NCI-H2107 (cell line): ENCODE results near the gene DPP7.
A peak's percentile ranks its signal among the peaks of the same experiment; 100 is the strongest.

Source experiments
- DNase-seq: peaks from one replicate; lab custom pipeline; 2025; lab: John Stamatoyannopoulos, UW

DPP7 gene

DNA sequence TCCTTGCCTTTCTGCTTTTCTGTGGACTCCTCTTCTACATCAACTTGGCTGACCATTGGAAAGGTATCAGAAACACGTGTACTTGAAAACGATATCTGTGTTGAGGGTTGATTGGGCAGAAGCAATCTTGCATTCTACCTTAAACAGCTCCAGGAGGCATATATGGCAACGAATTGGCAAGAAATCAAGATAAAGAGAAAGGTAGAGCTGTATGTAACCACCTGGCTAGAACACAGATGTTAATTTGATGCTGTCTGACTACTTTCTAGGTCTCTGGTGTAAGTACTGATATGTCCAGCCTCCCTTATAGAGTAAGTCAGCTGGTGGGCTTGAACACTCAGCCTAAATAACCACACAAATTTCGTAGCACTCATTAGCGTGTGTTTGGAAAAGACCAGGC is 26.4 kb downstream of the DPP7 start:
- no peak for DNase-seq

GRCh38 chr9:137087409-137087925 is 27.1 kb downstream of the DPP7 start:
- DNase-seq: no peak

DNA sequence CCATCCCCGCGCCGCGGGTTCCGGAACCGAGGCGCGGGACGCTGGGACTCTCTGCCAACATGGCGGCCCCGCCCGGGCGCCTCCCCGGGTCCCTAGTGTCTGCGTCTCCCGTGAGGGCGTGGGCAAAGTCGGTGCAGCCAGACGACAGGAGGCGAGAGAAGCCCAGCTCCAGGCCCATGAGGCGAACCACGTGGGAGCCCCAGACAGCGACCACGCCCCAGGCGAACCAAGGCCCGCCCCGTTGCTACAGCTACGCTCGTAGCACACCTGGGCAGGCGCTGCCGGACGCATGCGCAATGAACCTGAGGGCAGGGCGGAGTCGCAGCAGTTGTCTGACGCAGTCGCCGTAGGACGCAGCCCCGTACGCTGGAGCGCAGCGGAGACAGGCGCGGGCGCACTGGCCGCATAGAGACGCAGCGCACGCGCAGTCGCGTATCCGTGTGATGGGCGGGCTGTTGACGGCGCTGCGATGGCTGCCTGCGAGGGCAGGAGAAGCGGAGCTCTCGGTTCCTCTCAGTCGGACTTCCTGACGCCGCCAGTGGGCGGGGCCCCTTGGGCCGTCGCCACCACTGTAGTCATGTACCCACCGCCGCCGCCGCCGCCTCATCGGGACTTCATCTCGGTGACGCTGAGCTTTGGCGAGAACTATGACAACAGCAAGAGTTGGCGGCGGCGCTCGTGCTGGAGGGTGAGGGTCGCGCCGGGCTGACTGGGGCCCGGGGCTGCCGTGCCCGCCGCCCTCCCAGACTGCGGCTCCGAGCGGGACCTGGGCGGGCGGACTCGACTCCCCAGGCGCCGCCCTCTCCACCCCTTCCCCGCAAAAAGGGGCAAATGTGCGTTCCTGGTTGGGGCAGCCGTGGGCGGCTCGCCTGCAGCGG is 27.8 kb downstream of the DPP7 start, which contains the start of gene MAN1B1:
TSS of gene MAN1B1 (plus strand) at position 455 of the 878 bp plus-strand sequence. CDS start at position 470, 15 bp downstream.
- peak; percentile 99 for DNase-seq

DNA sequence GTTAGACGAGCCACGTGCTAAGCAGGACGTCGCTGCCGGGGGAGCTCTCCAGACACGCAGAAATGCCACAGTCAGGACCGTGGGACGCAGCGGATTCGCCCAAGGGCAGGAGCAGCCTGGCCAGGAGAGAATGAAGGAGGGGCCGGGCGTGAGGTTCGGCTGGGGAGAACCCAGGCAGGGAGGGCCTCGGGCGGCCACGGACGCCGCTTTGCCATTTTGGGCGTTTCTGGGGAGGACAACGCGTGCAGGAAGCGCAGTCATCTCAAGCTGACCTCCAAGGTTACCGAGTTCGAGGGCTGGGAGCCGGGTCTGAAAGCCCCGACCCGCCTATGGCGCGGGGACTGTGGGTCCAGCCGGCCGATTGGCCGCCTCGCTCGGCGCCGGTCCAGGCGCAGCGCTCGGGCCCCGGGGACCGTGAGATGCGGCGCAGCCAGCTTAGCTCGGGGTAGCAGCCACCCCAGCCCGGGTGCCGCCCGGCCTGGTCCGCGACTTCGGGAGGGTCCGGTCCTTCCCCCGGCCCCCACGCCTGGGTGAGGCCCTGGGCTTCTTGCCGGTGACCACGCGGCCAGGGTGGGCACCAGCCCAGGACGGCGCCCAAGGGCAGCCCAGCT is 28.5 kb downstream of the DPP7 start:
- no peak for DNase-seq

DNA sequence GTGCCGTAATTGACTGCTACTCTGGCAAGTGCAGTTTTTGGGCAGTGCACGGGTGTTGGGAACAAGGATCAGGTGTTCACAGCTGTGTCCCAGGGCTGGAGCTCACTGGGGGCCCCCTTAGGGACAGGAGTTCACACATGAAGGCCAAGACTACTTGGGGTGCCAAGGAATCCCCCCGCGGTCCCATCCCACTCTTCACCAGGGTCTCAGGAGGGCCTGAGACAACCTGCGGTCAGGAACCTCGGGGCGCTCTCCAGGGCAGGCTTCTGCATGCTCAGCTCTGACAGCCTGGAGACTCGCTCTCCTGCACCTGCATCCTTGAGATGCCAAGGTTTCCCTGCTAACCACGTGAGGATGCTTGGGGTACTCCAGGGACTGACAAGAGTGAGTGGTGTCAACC is 30.0 kb downstream of the DPP7 start:
- DNase-seq: no peak

GRCh38 chr9:137083394-137084004 is 31.0 kb downstream of the DPP7 start:
- DNase-seq: no peak

DNA sequence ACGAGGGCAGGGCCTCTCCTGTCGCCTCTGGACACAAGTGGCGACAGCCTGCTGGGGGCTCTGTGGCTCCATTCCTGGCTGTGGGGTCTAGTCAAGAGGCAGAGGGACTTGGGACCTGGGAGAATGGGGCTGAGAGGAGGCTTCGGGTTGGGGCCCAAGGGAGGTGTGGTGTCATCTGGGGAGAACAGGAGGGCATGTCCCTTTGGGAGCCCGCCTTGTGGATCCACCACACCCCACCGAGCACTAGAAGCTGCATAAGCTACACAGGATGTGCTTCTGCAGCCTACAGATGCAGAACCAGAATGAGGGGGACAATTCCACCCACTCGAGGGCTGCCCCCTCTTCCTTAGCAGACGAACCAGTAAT is 31.6 kb downstream of the DPP7 start:
- no peak for DNase-seq

DNA sequence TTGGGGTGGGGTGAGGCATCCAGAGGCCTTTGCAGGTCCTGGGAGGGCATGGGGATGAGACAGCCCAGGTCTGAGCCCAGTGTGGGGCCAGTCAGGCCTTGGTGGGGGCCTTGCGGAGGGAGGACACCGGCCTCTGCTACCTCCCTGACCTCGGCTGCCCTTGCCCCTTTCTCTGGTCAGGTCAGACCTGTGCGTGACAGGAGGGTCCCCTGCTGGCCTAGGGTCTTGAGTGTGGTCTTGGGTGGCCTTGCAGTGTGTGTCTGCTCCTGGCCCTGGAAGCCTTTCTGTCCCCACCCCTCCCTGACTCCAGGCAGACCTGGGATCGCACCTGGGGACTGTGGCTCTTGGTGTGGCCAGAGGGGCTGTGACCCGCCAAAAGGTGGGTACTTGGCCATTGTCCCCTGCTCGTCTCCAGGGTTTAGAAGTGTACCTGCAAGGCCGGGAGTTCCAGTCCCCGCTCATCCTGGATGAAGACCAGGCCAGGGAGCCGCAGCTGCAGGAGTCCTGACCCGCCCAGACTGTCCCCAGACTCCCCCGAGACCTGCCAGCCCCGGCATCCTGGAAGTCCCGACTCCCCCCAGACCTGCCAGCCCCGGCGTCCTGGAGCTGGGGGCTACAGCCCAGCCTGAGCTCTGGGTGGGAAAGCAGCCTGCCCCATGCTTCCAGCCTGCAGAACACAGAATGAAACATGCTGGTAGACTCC is 32.2 kb downstream of the DPP7 start:
- DNase-seq: no peak

DNA sequence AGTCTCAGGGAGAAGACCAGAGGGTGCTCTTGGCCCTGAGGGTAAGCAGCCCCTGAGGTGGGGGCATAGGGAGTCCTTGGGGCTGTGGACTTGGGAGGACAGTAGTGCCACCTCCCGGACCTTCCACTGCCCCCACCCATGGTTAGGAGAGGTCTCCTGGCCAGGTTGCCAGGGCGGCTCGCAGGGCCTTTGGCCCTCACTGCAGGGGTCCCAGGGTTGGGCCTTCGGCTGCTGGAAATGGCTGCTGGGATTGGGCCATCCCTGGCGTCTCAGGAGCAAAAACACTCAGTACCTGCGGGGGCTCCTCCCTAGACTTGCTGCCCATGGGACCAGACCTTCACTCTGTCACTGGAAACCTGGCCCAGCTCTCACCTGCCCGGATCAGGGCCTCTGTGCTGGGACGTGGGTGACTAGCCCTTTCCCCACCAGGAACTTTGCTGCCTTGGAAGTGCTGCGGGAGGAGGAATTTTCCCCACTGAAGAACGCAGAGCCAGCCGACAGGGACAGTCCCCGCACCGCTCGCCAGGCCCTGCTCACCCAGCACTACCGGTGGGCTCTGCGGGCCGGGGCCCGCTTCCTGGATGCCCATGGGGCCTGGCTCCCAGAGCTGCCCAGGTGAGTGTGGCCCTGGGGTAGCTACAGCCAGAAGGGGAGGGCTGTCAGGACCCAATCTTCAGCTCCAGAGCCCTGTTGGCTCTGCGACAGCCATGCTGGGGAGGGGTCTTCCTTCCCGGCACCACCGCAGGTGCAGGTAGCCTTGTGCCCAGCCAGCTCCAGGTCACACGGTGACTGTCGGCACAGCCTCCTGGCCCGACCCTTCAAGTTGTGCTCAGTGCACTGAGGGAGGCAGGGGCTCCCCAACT is 34.0 kb downstream of the DPP7 start:
- DNase-seq: no peak

DNA sequence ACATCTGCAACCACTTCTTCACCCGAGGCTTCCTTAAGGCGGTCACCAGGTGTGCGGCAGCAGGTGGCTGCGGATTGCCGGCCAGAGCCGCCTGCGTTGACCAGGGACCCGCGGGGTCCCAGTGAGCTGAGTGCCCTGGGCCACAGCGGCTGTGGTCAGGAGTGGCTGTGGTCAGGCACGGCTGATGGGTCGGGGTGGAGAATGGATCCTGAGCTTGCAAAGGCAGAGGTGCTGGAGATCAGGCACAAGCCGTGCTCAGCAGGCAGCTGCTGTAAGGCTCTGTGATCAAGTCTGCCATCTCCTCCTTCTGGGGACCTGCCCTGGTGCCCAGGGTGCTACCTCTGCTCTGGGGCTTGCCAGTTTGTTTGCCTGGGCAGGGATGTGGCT is 35.1 kb downstream of the DPP7 start:
- DNase-seq: no peak

DNA sequence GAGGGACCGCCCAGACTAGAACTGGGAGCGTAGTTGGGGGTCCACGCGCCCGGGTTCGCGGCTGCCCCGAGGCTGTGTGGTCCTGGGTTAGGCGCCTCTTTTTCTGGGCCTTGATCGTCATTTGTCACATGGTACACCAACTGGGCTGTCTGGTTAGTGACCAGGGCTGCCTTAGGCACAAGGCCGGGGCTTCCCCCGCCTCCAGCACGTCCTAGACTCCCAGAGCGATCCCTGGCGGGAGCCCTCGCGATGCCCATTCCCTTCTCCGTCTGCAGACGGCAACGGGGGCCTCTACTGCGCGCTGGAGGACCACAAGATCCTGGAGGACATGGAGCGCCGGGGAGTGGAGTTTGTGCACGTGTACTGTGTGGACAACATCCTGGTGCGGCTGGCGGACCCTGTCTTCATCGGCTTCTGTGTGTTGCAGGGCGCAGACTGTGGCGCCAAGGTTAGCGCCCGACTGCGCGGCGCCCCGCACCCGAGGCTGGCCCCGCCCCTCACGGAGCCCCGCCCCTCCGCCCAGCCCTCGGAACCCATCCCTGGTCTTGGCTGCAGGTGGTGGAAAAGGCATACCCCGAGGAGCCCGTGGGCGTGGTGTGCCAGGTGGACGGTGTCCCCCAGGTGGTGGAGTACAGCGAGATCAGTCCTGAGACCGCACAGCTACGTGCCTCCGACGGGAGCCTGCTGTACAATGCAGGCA is 35.7 kb downstream of the DPP7 start:
- no peak for DNase-seq

DNA sequence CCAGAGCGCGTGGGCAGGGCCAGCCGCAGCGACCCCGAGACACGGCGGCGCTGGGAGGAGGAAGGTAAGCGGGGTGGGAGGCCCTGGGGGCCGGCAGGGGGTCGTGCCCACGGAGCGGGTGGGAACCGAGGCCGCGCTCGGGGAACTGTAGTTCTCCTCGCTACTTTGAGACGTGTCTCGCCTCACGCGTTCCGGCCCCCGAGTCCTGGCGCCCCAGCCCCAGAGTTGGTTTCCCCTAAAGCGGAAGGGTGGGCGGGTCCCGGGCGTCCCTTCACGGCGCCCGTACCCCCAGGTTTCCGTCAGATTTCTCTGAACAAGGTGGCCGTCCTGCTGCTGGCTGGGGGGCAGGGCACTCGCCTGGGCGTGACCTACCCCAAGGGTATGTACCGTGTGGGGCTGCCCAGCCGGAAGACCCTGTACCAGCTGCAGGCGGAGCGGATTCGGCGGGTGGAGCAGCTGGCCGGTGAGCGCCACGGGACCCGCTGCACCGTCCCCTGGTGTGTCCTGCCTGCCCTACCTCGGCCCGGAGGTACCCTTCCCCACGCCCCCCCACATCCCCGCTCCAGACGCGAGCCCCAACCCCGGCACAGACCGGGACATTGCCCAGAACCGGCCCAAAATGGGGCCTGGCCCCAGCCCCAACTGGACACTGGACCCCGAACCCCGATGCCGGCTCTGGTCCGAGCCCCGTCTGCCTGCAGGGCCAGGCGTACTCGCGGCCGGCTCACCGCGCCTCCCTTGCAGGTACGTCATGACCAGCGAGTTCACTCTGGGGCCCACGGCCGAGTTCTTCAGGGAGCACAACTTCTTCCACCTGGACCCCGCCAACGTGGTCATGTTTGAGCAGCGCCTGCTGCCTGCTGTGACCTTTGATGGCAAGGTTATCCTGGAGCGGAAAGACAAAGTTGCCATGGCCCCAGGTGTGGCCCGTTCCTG is 36.5 kb downstream of the DPP7 start:
- DNase-seq: no peak

DNA sequence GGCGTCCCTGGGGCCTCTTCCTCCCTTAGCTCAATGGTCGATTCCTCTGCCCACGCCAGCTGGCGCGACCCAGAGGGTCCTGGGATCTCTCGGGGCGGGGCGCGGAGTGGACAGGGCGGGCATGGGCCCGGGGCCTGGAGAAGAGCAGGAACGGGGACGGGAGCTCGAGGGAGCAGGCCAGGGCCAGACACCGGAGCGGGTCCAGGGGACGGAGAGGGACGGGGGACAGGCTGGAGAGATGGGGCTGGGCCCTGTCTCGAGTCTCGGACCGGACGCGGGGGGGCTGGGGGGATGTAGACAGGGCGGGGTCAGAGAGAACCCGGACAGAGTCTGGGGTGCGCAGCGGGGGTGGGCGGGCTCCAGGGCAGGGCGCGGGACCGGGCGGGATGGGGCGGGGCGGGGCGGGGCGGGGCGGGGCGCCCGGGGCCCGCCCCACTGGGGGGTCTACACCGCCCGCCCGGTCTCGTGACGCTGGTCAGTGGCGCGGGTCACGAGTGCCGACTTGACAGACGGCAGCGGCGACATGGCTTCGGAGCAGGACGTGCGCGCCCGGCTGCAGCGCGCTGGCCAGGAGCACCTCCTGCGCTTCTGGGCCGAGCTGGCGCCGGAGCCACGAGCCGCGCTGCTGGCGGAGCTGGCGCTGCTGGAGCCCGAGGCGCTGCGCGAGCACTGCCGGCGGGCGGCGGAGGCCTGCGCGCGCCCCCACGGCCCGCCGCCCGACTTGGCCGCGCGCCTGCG is 37.4 kb downstream of the DPP7 start, which contains the start of gene UAP1L1:
TSS of gene UAP1L1 (plus strand) at position 508 of the 738 bp plus-strand sequence. CDS start at position 524, 16 bp downstream.
- no peak for DNase-seq

- no peak for DNase-seq
Measured at GRCh38 chr9:137076636-137077009, 37.9 kb downstream of the DPP7 start.

- DNase-seq: no peak
Measured at GRCh38 chr9:137075275-137075775, 39.2 kb downstream of the DPP7 start.

- no peak for DNase-seq
Measured at GRCh38 chr9:137074657-137075274, 39.8 kb downstream of the DPP7 start.

DNA sequence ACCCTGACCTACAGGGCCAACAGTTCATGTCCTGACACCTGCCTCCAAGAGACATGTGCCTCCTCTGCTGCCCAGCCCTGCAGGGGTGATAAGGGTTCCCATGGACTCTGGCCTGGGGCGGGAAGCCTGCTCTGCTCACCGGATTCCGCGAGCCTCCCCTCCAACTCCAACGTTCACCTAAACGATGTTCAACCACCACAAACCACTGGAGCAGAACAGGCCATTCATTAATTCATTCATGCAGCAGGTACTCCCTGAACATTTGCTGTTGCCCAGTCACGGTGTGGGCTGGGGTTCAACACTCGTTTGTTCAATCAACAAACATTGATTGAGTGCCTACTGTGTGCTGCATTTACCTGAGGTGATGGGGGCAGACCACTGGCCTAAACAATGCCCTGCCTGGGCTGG is 40.5 kb downstream of the DPP7 start:
- no peak for DNase-seq

DNA sequence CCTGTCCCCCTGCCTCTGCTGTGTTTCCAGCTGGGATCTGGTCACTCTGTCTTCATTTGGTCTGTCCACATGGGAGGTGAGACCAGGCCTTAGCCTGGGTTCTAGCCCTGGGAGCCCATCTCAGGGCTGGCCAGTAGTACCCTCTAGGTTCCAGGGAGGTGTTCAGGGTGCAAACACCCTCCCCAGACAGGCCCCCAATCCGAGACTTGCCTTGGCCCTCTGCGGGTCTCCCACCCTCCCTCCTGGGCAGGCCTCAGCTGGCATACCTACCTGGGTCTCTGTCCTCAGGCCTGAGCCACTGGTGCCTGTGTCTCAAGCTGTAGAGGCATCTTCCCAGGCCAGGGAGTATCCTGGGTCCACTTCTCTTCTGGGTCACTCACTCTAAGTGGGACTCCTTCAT is 43.3 kb downstream of the DPP7 start:
- DNase-seq: no peak
